CD1c-positive myeloid dendritic cell (primary cell): ENCODE measurements around the gene PDE4DIP.
A peak's percentile ranks its signal among the peaks of the same experiment; 100 is the strongest.
"Not testable (repeated sequence)": the region's sequence is repeated elsewhere in the genome, so short reads cannot be mapped to it uniquely, and the experiment has no call there.

Source experiments
- DNase-seq: peaks from one replicate; pipeline ENCODE4 v3.0.0-alpha.2; 2016; ENCODE audit errors: extremely low spot score

PDE4DIP gene

DNA sequence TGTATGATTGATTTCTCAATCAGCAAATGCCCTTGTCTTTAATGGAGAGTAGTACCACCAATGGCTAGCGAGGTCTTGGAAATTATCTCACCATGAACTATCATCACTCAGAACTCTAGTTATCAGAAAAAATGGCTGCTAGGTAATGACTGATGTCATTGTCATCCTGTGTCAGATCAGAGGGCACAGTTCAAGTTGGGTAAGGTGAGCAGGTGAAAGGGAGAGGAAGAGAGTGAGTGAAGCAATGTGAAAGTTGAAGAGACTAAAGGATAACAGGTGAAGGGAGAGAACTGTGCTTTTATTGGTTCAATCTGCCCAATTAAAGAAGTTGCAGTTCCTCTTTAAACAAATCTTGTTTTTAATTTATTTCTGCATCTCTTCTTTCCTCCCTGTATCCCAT, 76.8 kb downstream of the PDE4DIP start:
- not testable (repeated sequence) for DNase-seq

DNA sequence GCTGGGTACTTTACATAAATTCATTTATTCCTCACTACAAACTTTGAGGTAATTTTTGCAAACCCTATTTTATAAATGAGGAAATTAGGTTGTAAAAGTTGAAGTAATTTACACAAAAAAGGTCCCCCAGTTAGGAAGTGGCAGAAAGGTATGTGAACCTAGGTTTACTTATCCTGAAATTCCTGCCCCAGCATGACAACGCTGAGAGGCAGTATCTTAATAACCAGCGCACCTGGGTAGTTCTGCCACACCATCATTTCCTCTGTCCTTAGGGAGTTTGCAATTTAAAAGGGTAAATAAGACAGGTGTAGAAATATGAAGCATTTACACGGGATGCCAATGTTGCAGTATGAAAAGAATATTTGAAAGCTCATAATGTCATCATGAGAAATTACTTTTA, 79.6 kb downstream of the PDE4DIP start:
- DNase-seq: not testable (repeated sequence)

DNA sequence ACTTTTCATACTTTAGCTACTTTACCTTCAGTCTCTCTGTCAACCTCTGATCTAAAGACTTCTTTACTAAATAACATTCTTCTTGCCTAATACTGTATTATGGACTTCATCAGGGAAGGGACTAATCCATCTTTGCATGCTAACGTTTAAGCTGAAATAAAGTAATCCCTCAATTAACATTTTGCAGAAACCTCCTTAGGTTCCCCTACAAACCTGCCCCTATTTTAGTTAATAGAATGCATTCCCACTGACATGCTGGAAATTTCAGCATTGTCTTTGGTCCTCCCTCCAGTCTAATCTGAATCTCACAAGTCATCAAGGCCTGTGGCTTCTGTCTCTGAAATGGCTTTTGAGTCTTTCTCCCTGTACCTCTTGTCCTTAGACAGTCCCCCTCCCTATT, 83.4 kb downstream of the PDE4DIP start:
- DNase-seq: not testable (repeated sequence)

DNA sequence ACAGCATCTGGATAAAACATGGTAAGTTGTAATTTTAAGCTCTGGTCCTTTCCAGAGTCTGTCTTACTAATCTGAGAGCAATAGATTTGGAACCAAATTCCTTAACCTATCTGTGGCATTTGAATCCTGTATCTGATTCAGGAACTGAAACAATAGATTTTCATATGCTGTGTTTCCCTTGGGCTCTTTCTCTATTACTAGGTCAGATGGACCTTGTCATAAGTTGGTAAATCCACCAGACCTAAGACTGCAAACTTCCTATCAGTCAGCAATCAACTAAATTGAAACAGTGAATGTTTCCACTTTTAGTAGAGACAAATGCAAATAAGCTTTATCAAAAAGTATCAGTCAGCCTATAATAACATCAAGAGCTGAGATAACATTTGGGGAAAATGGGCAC, 85.0 kb downstream of the PDE4DIP start:
- DNase-seq: peak; percentile 15

DNA sequence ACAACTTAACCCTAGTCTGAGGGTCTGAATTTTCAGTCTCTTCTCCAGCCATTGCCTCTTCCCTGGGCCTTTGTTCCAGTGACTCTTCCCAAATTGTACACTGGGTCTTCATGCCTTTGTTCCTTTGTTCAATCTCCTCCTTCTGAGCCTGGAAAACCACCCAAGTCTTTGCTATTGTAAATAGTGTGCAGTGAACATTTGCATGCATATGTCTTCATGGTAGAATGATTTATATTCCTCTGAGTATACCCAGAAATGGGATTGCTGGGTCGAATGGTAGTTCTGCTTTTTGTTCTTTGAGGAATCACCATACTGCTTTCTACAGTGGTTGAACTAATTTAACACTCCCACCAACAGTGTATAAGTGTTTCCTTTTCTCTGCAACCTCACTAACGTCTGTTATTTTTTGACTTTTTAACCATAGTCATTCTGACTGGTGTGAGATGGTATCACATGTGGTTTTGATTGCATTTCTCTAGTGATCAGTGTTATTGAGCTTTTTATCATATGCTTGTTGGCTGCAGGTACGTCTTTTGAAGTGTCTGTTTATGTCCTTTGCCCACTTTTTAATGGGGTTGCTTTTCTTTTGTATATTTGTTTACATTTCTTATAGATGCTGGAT, 91.3 kb downstream of the PDE4DIP start:
- DNase-seq: not testable (repeated sequence)

DNA sequence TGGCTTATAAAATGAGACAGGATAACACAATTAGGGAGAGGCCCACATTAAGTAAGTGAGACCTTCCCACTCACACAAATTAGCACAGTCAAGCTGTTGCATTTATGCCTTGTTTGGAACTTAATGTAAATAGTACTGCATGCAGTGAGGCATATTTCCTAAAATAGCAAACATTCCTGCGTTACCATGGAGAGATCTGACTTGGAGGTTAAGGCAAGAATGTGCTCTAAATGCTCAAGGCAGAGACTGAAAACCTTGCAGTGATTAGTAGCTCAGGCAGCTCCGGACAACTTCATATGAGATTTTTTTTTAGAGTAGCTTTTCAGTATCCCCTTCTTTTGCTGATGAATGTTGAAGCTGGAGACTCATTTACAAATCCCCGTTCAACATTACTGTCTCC, 98.7 kb downstream of the PDE4DIP start:
- not testable (repeated sequence) for DNase-seq

DNA sequence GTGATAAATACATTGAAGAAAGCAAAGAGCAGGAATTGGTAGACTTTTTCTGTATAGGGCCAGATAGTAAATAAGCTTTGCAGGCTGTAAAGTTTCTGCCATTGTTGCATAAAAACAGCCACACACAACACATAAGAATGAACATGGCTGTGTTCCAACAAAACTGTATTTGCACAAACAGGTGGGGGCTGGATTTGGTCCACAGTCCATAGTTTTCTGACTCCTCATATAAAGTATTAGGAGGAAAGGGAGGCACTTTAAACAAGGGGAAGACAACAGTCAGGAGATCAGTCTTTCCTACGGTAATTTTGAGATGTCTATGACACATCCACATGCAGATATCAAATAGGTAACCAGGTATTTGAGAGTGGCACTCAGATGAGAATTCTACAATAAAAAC, 100.9 kb downstream of the PDE4DIP start:
- not testable (repeated sequence) for DNase-seq

DNA sequence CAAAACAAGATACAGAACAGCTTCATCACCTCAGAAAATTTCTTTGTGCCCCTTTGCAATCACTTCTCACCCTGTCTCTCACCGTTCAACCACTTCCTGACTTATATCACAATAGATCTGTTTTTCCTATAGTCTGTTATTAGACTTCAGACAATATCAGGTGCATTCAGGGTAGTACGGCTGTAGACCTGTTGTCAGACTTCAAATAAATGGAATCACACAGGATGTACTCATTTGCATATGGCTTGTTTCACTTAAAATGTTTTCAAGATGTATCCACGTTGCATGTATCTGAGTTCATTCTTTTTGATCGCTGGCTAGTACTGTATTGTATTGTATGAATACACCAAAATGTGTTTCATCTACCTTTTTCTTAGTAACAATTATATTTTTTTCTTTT, 104.5 kb downstream of the PDE4DIP start:
- DNase-seq: not testable (repeated sequence)

DNA sequence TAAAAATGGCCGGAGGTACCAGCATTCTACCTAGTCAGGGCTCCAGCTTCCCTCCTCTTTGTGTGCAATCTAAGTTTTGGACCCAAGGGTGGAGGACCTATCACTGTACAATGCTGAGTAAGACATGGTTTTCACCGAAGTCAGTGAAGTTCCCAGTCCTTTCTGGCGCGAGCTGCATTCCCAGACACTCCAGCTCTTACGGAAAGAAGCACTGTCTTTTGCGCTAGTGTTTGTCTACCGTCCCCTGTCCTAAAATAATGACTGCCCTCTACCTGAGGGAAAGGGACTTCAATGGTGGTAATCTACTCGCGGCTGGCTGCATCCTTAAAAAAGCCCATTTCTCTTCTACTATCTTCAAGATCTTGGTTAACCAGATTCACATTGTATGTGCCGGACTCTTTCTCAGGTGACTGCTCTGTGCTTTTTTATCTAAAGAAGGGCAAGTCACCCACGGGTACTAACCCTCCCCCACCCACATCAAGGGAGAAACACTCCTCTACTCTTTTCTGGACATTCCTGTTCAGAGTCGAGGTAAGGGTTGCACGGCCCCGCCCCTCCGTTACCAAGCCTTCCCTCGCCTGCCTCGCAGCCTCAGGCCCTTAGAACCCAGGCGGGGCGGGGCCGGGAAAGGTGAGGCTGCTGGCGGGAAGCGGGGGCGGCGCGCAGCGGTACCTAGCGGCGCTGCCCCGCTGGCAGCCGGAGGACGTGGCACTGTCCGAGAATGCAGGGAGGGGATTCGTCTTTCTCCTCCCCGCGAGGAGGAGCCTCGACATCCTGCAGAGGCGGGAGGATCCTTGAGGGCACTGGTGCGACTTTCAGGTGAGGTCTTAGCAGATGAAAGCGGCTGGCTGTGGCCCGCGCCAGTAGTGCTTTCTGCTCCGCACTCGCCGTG, 107.4 kb downstream of the PDE4DIP start:
- peak; percentile 68 for DNase-seq

DNA sequence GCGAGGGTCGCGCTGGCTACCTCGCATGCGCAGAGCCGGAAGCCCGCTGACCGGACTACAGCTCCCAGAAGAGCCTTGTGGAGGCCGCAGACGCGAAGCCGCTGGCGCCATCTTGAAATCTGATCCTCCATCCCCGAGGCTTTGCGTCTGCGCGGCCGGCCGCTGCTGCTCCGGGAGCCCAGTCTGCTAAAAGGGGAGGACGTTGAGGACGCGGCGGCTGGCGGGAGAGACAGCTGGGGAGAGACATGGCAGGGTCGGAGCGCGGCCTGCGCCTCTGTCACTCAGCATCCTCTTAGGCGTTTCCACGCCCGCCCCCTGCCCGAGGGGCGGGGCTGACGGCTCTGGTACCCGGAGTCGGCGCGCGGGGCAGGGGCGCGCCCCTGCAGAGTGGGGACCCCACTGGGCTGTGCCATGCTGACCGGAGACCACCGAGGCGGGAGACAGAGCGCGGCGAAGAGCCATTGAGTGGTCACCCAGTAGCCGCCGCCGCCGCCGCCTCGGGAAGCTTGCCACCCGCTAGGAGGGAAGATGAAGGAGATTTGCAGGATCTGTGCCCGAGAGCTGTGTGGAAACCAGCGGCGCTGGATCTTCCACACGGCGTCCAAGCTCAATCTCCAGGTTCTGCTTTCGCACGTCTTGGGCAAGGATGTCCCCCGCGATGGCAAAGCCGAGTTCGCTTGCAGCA, 108.2 kb downstream of the PDE4DIP start:
- DNase-seq: not testable (repeated sequence)

DNA sequence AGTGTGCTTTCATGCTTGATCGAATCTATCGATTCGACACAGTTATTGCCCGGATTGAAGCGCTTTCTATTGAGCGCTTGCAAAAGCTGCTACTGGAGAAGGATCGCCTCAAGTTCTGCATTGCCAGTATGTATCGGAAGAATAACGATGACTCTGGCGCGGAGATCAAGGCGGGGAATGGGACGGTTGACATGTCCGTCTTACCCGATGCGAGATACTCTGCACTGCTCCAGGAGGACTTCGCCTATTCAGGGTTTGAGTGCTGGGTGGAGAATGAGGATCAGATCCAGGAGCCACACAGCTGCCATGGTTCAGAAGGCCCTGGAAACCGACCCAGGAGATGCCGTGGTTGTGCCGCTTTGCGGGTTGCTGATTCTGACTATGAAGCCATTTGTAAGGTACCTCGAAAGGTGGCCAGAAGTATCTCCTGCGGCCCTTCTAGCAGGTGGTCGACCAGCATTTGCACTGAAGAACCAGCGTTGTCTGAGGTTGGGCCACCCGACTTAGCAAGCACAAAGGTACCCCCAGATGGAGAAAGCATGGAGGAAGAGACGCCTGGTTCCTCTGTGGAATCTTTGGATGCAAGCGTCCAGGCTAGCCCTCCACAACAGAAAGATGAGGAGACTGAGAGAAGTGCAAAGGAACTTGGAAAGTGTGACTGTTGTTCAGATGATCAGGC, 108.8 kb downstream of the PDE4DIP start:
- peak; percentile 2 for DNase-seq

DNA sequence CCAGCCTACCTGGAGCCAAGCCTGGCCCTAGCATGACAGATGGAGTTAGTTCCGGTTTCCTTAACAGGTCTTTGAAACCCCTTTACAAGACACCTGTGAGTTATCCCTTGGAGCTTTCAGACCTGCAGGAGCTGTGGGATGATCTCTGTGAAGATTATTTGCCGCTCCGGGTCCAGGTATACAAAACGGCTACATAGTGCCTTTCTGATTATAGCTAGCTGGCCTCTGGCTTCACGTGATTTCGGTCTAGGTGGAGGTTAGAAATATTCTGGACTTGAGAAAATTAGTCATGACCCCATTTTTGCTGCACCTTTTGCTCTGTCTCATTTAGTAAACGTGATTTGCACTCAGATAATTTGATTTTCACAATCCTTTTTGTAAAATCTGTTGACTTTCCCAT, 109.5 kb downstream of the PDE4DIP start:
- not testable (repeated sequence) for DNase-seq

DNA sequence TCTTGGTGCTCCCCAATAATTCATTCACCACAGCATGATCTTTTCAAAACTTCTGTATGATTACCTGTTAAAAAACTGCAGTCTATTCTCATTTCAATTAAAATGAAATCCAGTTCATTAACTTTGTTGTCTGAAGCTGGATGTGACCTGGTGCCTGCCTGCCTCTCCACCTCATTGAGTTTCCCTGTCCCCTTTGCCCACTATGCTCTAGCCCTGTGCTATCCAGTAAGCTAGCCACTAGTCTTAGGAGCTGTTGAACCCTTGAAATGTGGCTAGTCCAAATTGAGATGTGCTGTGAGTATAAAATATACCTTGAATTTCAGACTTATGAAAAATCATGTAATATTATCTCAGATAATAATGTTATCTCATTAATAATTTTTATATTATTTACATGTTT, 114.1 kb downstream of the PDE4DIP start:
- not testable (repeated sequence) for DNase-seq

DNA sequence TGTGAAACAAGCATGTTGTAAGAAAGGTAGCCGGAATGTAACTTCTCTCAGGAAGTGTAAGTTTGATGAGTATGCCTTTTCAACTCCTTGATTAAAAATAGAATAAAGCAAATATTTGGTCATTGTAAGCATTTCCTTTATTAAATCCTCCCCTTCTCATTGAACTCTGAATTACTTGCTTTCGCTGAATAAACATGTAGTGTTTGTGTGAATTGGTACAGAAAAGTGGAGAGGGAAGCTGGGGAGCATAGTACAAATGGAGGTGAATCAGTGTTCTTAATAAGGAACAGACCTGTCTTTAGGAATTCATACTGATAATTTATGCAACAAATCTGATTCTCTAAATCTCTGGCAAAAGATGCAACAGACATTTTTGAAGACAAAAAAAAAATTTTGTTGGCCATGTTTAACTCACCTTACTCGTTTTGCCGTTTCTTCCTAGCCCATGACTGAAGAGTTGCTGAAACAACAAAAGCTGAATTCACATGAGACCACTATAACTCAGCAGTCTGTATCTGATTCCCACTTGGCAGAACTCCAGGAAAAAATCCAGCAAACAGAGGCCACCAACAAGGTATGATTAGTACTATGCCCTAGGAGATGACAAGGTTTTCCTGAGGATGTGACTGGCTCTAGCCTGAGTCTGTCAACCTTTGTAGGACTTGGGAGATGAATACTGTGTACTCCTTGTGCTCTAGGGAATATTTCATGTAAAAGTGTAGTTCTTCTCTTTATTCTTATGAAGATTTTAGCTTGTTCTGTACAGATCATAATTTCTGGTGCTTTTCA, 116.2 kb downstream of the PDE4DIP start:
- DNase-seq: not testable (repeated sequence)

DNA sequence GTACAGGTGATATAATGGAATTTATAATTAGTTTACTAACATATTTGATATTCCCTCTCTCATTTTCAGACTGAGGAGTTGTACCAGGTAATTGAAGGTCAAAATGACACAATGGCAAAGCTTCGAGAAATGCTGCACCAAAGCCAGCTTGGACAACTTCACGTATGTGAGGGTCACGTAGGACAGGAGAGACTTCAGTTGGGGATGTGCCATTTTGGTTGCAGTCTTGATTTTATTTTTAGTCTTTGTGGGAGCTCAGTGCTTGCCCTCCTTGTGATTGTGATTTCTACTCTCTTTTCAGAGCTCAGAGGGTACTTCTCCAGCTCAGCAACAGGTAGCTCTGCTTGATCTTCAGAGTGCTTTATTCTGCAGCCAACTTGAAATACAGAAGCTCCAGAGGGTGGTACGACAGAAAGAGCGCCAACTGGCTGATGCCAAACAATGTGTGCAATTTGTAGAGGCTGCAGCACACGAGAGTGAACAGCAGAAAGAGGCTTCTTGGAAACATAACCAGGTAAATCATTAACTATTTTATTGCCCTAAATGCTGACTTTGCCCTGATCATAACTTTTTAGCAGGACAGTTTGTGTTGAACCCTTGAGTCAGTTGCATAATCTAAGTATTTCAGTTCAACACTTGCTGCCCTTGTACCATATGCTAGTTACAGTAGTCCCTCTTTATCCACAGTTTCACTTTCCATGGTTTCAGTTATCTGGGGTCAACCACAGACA, 118.1 kb downstream of the PDE4DIP start:
- not testable (repeated sequence) for DNase-seq

DNA sequence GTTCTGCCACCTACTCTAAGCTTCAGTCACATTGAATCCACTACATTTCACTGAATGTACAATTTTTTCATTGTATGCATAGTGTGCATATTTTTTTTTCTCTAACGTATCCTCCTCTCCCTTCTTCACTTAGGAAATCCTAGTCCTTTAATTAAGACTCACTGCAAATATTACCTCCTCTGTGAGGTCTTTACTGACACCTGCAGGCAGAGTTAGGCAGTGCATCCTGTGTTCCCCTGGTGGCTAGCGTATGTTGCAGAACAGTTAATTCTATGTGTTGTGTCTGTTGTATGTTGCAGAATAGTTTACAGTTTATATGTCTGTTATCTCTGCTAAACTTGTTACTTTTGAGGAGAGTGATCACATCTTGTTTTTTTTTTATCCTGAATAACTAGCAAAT, 121.9 kb downstream of the PDE4DIP start:
- not testable (repeated sequence) for DNase-seq

DNA sequence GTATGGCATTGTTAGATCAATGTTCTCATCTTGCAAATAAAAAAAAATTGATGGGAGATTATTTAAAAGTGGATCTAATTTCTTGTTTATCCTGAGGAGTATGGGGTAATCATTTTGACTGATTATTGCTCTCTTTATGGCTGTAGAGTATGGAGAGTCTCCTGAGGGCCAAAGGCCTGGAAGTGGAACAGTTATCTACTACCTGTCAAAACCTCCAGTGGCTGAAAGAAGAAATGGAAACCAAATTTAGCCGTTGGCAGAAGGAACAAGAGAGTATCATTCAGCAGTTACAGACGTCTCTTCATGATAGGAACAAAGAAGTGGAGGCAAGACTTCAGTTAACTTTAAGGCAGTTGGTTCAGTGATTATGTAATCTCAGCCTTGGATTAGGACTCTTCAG, 123.4 kb downstream of the PDE4DIP start:
- DNase-seq: not testable (repeated sequence)

DNA sequence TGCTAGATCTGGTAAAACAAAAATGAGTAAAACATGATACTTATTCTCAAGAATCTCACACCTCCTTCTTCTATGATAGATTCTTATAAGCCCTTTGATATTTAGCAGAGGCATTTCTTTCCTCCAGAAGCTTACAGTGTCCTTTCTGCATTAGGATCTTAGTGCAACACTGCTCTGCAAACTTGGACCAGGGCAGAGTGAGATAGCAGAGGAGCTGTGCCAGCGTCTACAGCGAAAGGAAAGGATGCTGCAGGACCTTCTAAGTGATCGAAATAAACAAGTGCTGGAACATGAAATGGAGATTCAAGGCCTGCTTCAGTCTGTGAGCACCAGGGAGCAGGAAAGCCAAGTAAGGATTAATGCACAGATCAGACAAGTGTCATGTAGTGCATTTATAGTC, 124.5 kb downstream of the PDE4DIP start:
- not testable (repeated sequence) for DNase-seq

DNA sequence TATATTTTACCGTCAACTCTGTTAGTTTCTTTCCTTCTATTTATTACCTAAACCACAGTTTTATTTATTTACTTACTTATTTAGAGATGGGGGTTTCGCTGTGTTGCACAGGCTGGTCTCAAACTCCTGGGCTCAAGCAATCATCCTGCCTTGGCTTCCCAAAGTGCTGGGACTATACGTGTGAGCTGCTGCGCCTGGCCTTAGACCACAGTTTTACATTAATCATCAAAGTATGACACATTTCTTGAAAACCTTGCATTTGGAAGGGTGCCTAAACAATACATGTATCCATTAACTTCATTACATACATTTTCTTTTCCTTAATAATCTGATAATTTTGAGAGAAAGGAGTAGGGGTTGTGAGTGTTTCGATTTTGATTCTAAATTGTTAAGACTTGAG, 124.9 kb downstream of the PDE4DIP start:
- DNase-seq: not testable (repeated sequence)

DNA sequence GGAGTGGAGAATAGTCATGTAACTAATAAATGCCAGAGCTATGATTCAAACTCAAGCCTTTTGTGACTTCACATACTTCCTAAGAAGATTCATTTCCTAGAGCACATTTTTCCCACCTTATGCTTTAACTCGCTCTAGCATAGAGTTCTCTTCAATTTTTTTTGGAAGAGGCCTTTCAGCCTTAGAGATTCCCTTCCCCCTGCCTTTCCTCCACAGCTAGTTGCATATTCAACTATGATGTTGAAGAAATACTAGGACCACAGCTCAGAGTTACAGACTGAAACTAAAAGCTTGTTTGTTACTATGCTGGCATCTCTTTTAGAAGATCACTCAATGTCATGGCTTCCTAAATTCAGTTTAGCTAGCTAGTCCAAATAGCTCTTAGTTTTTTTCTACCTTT, 131.2 kb downstream of the PDE4DIP start:
- DNase-seq: peak; percentile 6
